Common myeloid progenitor, CD34-positive (primary cell): ENCODE results near the gene GNG2.

Source experiments
- CTCF ChIA-PET: fragments of 350-600 bp; sonication (Branson Sonifier 250); formaldehyde crosslinking; loops from one replicate; lab custom pipeline; 2021; ENCODE audit warnings: antibody characterized with exemption; lab: Charles Lee
- POLR2A ChIA-PET: fragments of 350-600 bp; sonication (Branson Sonifier 250); formaldehyde crosslinking; loops from one replicate; lab custom pipeline; 2021; ENCODE audit warnings: antibody characterized with exemption; lab: Charles Lee
- DNase-seq, 3 donors: peaks; one replicate each; pipeline versions ENCODE4 v3.0.0 to v3.0.0-alpha.2; 2013
- H3K27ac ChIP-seq, 2 experiments: 1 replicate in 1 of 2; 2 replicates in 1 of 2; pipeline ENCODE4 v1.7.0; 2013; ENCODE audit warnings: inconsistent platforms in 2 of 2, low read length in 2 of 2, mild to moderate bottlenecking in 2 of 2, low read depth in 1 of 2, moderate library complexity in 1 of 2; ENCODE audit not compliant: severe bottlenecking in 2 of 2, insufficient read depth in 1 of 2, poor library complexity in 1 of 2
- H3K27me3 ChIP-seq, 5 experiments: replicated peaks in 2 of 5; 1 replicate in 3 of 5; 2 replicates in 2 of 5; pipeline versions ENCODE4 v1.6.1 to v1.7.0; 2013; ENCODE audit warnings: low read length in 4 of 5, mild to moderate bottlenecking in 2 of 5, moderate library complexity in 2 of 5, inconsistent platforms in 1 of 5; ENCODE audit not compliant: insufficient read depth in 5 of 5, control insufficient read depth in 4 of 5
- H3K36me3 ChIP-seq, 4 experiments: 1 replicate in 2 of 4; 2 replicates in 2 of 4; pipeline versions ENCODE4 v1.6.1 to v1.7.0; 2013; ENCODE audit warnings: low read length in 3 of 4, control low read depth in 1 of 4, mild to moderate bottlenecking in 1 of 4; ENCODE audit not compliant: control insufficient read depth in 4 of 4, insufficient read depth in 4 of 4
- H3K4me1 ChIP-seq, 4 experiments: 1 replicate in 3 of 4; 2 replicates in 1 of 4; pipeline versions ENCODE4 v1.6.1 to v1.7.1; 2013; ENCODE audit warnings: low read length in 3 of 4, mild to moderate bottlenecking in 3 of 4, control low read depth in 1 of 4, inconsistent platforms in 1 of 4, moderate library complexity in 1 of 4; ENCODE audit not compliant: control insufficient read depth in 4 of 4, insufficient read depth in 4 of 4; ENCODE audit errors: control extremely low read depth in 1 of 4
- H3K4me3 ChIP-seq, 7 experiments: 1 replicate in 4 of 7; 2 replicates in 3 of 7; pipeline versions ENCODE4 v1.5.1 to v1.7.0; 2013; ENCODE audit warnings: mild to moderate bottlenecking in 7 of 7, low read length in 6 of 7, moderate library complexity in 6 of 7, inconsistent platforms in 2 of 7, low read depth in 2 of 7, control low read depth in 1 of 7; ENCODE audit not compliant: insufficient read depth in 4 of 7, control insufficient read depth in 1 of 7; ENCODE audit errors: extremely low read depth in 1 of 7
- H3K9me3 ChIP-seq, 5 experiments: 1 replicate in 4 of 5; 2 replicates in 1 of 5; pipeline versions ENCODE4 v1.6.1 to v1.7.1; 2013; ENCODE audit warnings: low read length in 4 of 5, mild to moderate bottlenecking in 2 of 5, inconsistent platforms in 1 of 5, low read depth in 1 of 5, moderate library complexity in 1 of 5; ENCODE audit not compliant: control insufficient read depth in 4 of 5, insufficient read depth in 2 of 5; ENCODE audit errors: control extremely low read depth in 1 of 5
- WGBS: methylation state at CpG from one replicate; pipeline ENCODE4 v1.1.5; 2013; ENCODE audit not compliant: insufficient coverage; 5-methylcytosine and 5-hydroxymethylcytosine counted together

Gene GNG2

DNA sequence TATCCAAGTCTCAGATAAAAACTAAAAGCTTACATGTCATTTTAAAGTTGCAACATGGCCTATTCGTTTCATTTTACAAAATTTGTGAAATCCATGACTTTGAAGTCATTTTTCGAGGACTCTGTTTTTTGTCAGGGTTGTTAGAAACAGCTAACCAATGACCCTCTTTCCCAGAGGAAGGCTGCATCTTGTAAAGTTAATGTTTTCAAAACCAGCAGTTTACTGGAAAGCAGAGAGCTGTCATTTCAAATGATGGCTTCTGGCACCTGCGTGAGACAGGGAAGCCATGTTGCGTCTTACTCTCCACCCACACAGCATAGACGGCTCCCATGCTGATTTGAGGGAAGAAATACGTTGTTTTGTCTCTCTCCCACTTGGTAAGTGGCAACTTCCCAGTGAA, 78.8 kb downstream of the GNG2 start:
- Histone ChIP-seq H3K4me1 (no peaks in the 10 kb centered on the region), H3K4me3 (no peak overlapping the region), H3K27ac (no peak overlapping the region), H3K9me3 (no peaks in the 10 kb centered on the region), H3K36me3 (no peaks in the 10 kb centered on the region), H3K27me3 (no peaks in the 10 kb centered on the region)
- ChIA-PET CTCF (interaction anchor here (1.2 kb wide), 1 partner anchor 10 kb away, joined by 3 read pairs; no protein-coding TSS in a partner anchor), POLR2A (no interaction called here)
- 93% methylated on average over 6 of the region's 6 CpGs for WGBS
- DNase-seq: no peak

DNA sequence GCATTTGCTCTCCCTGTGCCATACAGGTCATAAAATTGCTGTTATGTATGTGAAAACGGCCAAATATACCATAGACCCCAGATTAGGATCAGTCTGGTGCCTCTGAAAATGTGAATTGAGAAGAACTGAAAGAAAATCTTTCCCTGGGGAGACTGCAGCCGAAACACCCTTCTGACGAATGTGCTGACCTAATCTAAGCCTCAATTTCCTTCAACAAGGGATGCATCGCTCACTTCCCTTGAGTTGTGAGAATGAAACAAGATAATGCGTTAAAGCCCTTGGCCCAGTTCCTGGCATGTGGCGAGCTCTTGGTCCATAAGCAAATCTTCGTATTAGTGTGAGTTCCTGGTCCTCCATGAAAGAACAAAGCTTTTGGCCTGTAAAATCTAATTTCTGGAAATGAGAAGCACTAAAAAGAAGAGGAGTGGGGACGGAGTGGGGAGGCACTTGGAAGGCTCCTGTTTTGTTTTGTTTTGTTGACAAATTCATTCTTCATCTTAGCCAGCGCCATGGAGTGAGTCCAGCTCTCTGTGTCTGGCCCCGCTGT, 79.4 kb downstream of the GNG2 start:
- Histone ChIP-seq H3K27me3 (no peaks in the 10 kb centered on the region), H3K4me3 (no peak overlapping the region), H3K27ac (no peak overlapping the region), H3K4me1 (no peaks in the 10 kb centered on the region), H3K36me3 (no peaks in the 10 kb centered on the region), H3K9me3 (peaks cover 0 to 5% (median 0%) of the 10 kb centered on the region in 5 experiments)
- POLR2A ChIA-PET: no interaction called here
- WGBS: 97% methylated on average over 9 of the region's 10 CpGs
- CTCF ChIA-PET: interaction anchor here (1.4 kb wide), 1 partner anchor 12 kb away, joined by 3 read pairs; no protein-coding TSS in a partner anchor
- no peak for DNase-seq

DNA sequence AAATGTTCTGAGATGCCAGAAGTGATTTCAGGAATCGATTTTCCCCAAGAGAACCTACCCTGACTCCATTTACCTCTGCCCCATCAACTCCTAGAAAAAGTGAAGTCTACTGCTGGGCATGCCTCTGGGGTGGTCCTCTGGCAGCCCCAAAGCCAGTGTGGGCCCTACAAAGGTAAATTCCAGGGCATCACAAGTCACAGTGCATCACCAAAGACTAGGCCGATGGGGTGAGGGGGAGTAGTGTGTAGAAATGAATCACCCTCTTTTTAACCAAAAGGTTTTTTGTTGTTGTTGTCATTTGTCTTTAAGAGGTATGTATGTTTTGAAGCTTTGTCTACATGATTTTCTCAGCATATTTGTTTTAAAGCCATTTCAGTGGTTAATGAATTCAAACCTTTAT, 82.6 kb downstream of the GNG2 start:
- H3K4me3 ChIP-seq: no peak overlapping the region
- no peak for DNase-seq
- no peaks in the 10 kb centered on the region for H3K27me3 ChIP-seq
- POLR2A ChIA-PET: no interaction called here
- no peak overlapping the region for H3K27ac ChIP-seq
- no peaks in the 10 kb centered on the region for H3K36me3 ChIP-seq
- CTCF ChIA-PET: no interaction called here
- peaks cover 0 to 18% (median 6%) of the 10 kb centered on the region in 5 experiments for H3K9me3 ChIP-seq
- no peaks in the 10 kb centered on the region for H3K4me1 ChIP-seq
- 93% methylated on average over 2 of the region's 2 CpGs for WGBS

DNA sequence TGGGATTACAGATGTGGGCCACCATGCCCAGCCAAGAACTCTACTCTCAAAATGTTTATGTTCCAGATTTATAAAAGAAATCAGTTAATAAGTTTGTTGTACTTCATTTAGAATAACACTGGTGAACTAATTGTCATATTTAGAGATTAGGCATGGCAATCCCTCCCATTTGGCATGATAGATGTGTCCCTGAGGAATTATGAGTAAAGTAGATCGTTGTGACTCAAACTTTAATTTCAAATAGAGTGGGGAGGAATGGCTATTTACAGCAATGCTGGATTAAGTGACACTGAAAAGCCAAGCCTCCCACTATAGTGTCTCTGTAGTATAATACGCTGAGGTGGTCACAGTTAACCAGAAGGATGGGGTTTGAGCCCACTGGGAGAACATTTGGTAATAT, 89.6 kb downstream of the GNG2 start:
- POLR2A ChIA-PET: no interaction called here
- H3K4me3 ChIP-seq: no peak overlapping the region
- CTCF ChIA-PET: no interaction called here
- H3K36me3 ChIP-seq: peaks cover 0 to 18% (median 3%) of the 10 kb centered on the region in 4 experiments
- no peaks in the 10 kb centered on the region for H3K4me1 ChIP-seq
- 100% methylated on average over 1 of the region's 2 CpGs for WGBS
- H3K27ac ChIP-seq: no peak overlapping the region
- H3K9me3 ChIP-seq: peaks cover 0 to 18% (median 6%) of the 10 kb centered on the region in 5 experiments
- no peaks in the 10 kb centered on the region for H3K27me3 ChIP-seq
- no peak for DNase-seq

DNA sequence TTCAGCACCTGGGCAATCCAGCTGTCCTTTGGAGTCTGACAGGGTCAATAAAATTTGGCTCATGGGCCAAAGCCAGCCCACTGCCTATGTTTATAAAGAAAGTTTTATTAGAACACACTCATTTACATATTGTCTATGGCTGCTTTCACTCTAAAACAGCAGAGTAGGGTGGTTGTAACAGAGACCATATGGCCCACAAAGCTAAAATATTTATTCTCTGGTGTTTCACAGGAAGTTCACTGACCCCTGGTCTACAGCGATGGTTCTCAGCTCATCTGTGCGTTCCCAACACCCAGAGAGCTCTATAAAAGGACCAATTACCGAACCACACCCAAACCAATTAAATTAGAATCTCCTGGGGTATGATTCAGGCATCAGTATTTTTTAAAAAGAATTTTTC, 91.2 kb downstream of the GNG2 start:
- H3K36me3 ChIP-seq: peaks cover 0 to 21% (median 4%) of the 10 kb centered on the region in 4 experiments
- H3K4me1 ChIP-seq: peaks cover 0 to 1% (median 0%) of the 10 kb centered on the region in 4 experiments
- H3K9me3 ChIP-seq: peaks cover 0 to 18% (median 6%) of the 10 kb centered on the region in 5 experiments
- no peak overlapping the region for H3K27ac ChIP-seq
- H3K27me3 ChIP-seq: no peaks in the 10 kb centered on the region
- ChIA-PET POLR2A (interaction anchor here (0.5 kb wide), 1 partner anchor 592 kb away, joined by 3 read pairs; no protein-coding TSS in a partner anchor), CTCF (interaction anchor here (0.7 to 1.8 kb wide), 5 partner anchors 11 to 171 kb away, joined by 3 to 9 read pairs (median 3); no protein-coding TSS in a partner anchor)
- WGBS: 100% methylated on average over 2 of the region's 3 CpGs
- H3K4me3 ChIP-seq: no peak overlapping the region
- DNase-seq: no peak

DNA sequence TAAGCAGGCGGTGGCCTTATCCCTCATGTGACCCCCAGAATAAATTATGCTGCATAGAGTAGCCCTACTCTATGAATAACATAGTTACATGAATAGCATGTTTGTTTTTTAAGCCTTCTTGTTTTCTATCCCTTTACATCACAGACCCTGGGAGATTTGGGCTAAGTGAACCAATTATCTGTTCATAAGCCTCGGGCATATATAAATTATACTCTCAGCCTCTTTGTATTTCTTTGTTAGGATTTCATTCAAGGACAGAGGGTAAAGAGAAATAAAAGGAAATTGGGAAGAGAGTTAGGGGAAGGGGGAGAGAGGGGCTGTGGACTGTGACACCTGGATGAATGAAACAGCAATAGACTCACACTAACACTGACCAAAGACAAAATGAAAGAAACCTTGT, 93.6 kb downstream of the GNG2 start:
- Histone ChIP-seq H3K36me3 (peaks cover 0 to 21% (median 6%) of the 10 kb centered on the region in 4 experiments), H3K27ac (no peak overlapping the region), H3K9me3 (peaks cover 4 to 20% (median 9%) of the 10 kb centered on the region in 5 experiments), H3K4me1 (peaks cover 0 to 8% (median 0%) of the 10 kb centered on the region in 4 experiments), H3K27me3 (no peaks in the 10 kb centered on the region), H3K4me3 (no peak overlapping the region)
- POLR2A ChIA-PET: no interaction called here
- DNase-seq: no peak
- WGBS: no CpG with 5 or more reads among the region's 2 CpGs
- CTCF ChIA-PET: interaction anchor here (0.9 to 1.5 kb wide), 3 partner anchors 11 to 178 kb away, joined by 3 to 4 read pairs (median 3); no protein-coding TSS in a partner anchor

DNA sequence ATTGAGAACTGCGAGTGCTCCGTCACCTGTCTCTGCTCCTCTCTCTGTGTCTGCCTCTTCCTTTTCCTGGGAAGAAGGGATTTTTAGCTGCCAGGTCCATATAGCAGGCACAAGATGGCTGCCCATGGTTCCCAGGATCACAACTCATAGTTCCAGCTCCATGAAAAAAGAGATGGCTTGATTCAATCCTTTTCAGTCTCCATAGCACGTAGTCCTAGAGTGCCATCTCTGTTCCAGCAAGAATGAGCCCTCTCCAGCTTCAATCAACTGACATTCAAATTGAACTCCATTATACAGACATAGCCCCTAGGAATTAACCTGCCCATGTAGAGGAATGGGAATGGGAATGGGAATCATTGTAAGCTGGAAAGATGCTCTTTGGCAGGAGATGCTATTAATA, 94.2 kb downstream of the GNG2 start:
- H3K27ac ChIP-seq: no peak overlapping the region
- ChIA-PET POLR2A (no interaction called here), CTCF (interaction anchor here (0.9 to 1.5 kb wide), 3 partner anchors 11 to 178 kb away, joined by 3 to 4 read pairs (median 3); no protein-coding TSS in a partner anchor)
- H3K36me3 ChIP-seq: peaks cover 0 to 22% (median 6%) of the 10 kb centered on the region in 4 experiments
- H3K4me3 ChIP-seq: no peak overlapping the region
- peaks cover 6 to 27% (median 9%) of the 10 kb centered on the region in 5 experiments for H3K9me3 ChIP-seq
- 100% methylated on average over 2 of the region's 3 CpGs for WGBS
- H3K4me1 ChIP-seq: peaks cover 0 to 8% (median 0%) of the 10 kb centered on the region in 4 experiments
- DNase-seq: no peak
- H3K27me3 ChIP-seq: no peaks in the 10 kb centered on the region
